HEK293 (cell line): ENCODE measurements around the gene SGCB.
"Not testable (repeated sequence)": the region's sequence is repeated elsewhere in the genome, so short reads cannot be mapped to it uniquely, and the experiment has no call there.

Experiments
- CTCF ChIA-PET: fragments of 350-600 bp; formaldehyde crosslinking; extraction: SDS; loops from one replicate; lab custom pipeline; 2021; ENCODE audit warnings: antibody characterized with exemption; lab: Yijun Ruan, JAX
- POLR2A ChIA-PET: fragments of 300-600 bp; formaldehyde crosslinking; extraction: SDS; loops from one replicate; lab custom pipeline; 2020; ENCODE audit warnings: antibody characterized with exemption, inconsistent platforms; lab: Yijun Ruan, JAX
- H3K27ac ChIP-seq: fragments of 200-500 bp; sonication (Bioruptor generic); 2 replicates; pipeline ENCODE4 v1.5.1; 2014; ENCODE audit warnings: low read depth, low read length, control low read depth, inconsistent platforms; ENCODE audit errors: extremely low read depth
- H3K36me3 ChIP-seq, 2 experiments: fragments of 200-500 bp in 1 of 2; sonication (Bioruptor generic) in 1 of 2; 1 replicate in 1 of 2; 2 replicates in 1 of 2; pipeline ENCODE4 v1.5.1; 2014 to 2017; ENCODE audit warnings: inconsistent platforms in 2 of 2, low read length in 2 of 2; ENCODE audit not compliant: control insufficient read depth in 2 of 2, insufficient read depth in 1 of 2
- H3K4me1 ChIP-seq: fragments of 200-500 bp; sonication (Bioruptor generic); 2 replicates; pipeline ENCODE4 v1.5.1; 2014; ENCODE audit warnings: mild to moderate bottlenecking, low read length, inconsistent platforms; ENCODE audit not compliant: control insufficient read depth, insufficient read depth
- H3K4me3 ChIP-seq: 2 replicates; pipeline ENCODE4 v1.5.1; 2011; ENCODE audit warnings: low read depth, mild to moderate bottlenecking, control low read depth, low read length, moderate library complexity
- H3K9me3 ChIP-seq: fragments of 200-500 bp; sonication (Bioruptor generic); 2 replicates; pipeline ENCODE4 v1.5.1; 2014; ENCODE audit warnings: low read depth, low read length, inconsistent platforms; ENCODE audit not compliant: control insufficient read depth, insufficient read depth
- KLF9 ChIP-seq: fragments of 450-650 bp; formaldehyde crosslinking; IDR thresholded peaks from 2 replicates; pipeline ENCODE4 v1.5.1; 2016; ENCODE audit warnings: missing biosample characterization, missing genetic modification characterization, low read depth
- ZBTB8A ChIP-seq: fragments of 450-650 bp; formaldehyde crosslinking; IDR thresholded peaks from 2 replicates; pipeline ENCODE4 v1.5.1; 2016; ENCODE audit warnings: missing biosample characterization, missing genetic modification characterization
- ZNF121 ChIP-seq: fragments of 450-650 bp; formaldehyde crosslinking; IDR thresholded peaks from 2 replicates; pipeline ENCODE4 v1.5.1; 2016; ENCODE audit warnings: missing biosample characterization, missing genetic modification characterization
- ZNF146 ChIP-seq: fragments of 450-650 bp; formaldehyde crosslinking; IDR thresholded peaks from 2 replicates; pipeline ENCODE4 v1.5.1; 2016; ENCODE audit warnings: missing biosample characterization, missing genetic modification characterization
- ZNF223 ChIP-seq: fragments of 450-650 bp; formaldehyde crosslinking; IDR thresholded peaks from 2 replicates; pipeline ENCODE4 v1.5.1; 2016; ENCODE audit warnings: missing biosample characterization, missing genetic modification characterization
- ZNF335 ChIP-seq: fragments of 450-650 bp; formaldehyde crosslinking; conservative IDR thresholded peaks from 2 replicates; pipeline ENCODE4 v1.5.1; 2016; ENCODE audit warnings: missing biosample characterization, missing genetic modification characterization
- ZNF37A ChIP-seq: fragments of 450-650 bp; IDR thresholded peaks from 2 replicates; pipeline ENCODE4 v1.5.1; 2018; ENCODE audit warnings: missing biosample characterization, missing genetic modification characterization
- ZNF426 ChIP-seq: fragments of 450-650 bp; formaldehyde crosslinking; IDR thresholded peaks from 2 replicates; pipeline ENCODE4 v1.5.1; 2017; ENCODE audit warnings: missing biosample characterization, missing genetic modification characterization, mild to moderate bottlenecking, inconsistent platforms, moderate library complexity
- ZNF518A ChIP-seq: fragments of 450-650 bp; formaldehyde crosslinking; conservative IDR thresholded peaks from 2 replicates; pipeline ENCODE4 v1.5.1; 2016; ENCODE audit warnings: low read depth, missing biosample characterization, missing genetic modification characterization
- ZNF645 ChIP-seq: fragments of 450-650 bp; formaldehyde crosslinking; IDR thresholded peaks from 2 replicates; pipeline ENCODE4; 2016; ENCODE audit warnings: missing biosample characterization, missing genetic modification characterization
- TF ChIP-seq, protein P1 (sequence below): fragments of 450-650 bp; formaldehyde crosslinking; IDR thresholded peaks from 2 replicates; pipeline ENCODE4 v1.5.1; 2016; ENCODE audit warnings: missing biosample characterization, missing genetic modification characterization
- TF ChIP-seq, protein P2 (sequence below): fragments of 450-650 bp; formaldehyde crosslinking; optimal IDR thresholded peaks from 2 replicates; pipeline ENCODE3; 2016; ENCODE audit warnings: missing biosample characterization, mild to moderate bottlenecking, missing genetic modification characterization
- TF ChIP-seq, protein P3 (sequence below): fragments of 450-650 bp; formaldehyde crosslinking; IDR thresholded peaks from 2 replicates; pipeline ENCODE4 v1.5.1; 2016; ENCODE audit warnings: missing biosample characterization, missing genetic modification characterization
- TF ChIP-seq, protein P4 (sequence below): fragments of 450-650 bp; formaldehyde crosslinking; IDR thresholded peaks from 2 replicates; pipeline ENCODE4 v1.5.1; 2016; ENCODE audit warnings: missing biosample characterization, missing genetic modification characterization

Gene SGCB

DNA sequence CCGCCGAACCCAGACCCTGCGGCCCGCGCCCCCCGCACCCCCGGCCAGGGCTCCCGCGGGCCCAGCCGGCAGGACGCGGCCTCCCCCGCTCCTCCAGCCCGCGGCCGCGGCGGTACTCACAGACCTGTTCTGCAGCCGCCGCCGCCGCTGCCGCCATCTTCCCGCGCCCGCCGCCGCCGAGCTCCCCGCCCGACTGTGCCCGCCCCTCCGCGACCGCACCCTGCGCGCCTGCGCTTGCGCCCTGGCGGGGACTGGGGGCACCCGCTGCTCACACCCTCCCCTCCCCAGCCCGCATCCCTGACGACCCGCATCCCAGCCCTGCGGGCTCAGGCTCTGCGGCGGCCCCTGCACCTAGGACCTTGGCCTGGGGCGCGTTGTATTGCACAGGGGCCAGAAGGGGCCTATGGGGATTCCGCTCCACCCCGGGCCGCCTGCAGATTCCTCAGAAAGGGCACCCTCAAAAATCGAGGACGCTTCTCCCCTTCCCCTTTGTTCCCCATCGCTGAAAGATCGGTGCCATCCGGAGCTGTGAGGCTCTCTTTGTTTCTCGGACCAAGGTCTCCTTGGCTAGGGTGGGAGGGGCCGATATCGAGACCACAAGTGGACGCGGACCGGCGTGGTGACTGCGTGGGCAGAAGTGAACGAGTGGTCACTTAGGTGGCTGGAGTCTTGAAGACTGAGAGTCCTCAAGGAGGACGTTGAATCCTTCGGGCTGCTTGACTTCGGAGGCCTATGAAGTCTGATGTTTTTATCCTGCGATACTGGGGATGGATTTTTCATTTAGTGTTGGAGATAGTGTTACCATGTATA is at the start of gene SGCB:
Gene SGCB (minus strand): TSS at position 197 of the 810 bp plus-strand sequence. CDS start 40 bp downstream, at position 157.
- peak within 1 kb of the TSS; percentile 78 for H3K4me3 ChIP-seq
- no peaks in the 10 kb centered on the region for H3K9me3 ChIP-seq
- ChIA-PET CTCF (no interaction called here), POLR2A (interaction anchor here (1.0 to 1.6 kb wide), 4 partner anchors 13 to 196 kb away, joined by 3 to 10 read pairs (median 6); partner anchors contain the start of genes DCUN1D4 and SPATA18)
- no peaks in the 10 kb centered on the region for H3K4me1 ChIP-seq
- peaks cover 0 to 9% of the 10 kb centered on the region in 2 experiments; a peak in 1 of 3 replicates for H3K36me3 ChIP-seq
- H3K27ac ChIP-seq, result peak within 1 kb of the TSS; percentile 42; the same call in 1 of the 2 replicates
- TF ChIP-seq ZNF121 (tag by site-specific recombination), result no peak
- TF ChIP-seq, protein P1, sequence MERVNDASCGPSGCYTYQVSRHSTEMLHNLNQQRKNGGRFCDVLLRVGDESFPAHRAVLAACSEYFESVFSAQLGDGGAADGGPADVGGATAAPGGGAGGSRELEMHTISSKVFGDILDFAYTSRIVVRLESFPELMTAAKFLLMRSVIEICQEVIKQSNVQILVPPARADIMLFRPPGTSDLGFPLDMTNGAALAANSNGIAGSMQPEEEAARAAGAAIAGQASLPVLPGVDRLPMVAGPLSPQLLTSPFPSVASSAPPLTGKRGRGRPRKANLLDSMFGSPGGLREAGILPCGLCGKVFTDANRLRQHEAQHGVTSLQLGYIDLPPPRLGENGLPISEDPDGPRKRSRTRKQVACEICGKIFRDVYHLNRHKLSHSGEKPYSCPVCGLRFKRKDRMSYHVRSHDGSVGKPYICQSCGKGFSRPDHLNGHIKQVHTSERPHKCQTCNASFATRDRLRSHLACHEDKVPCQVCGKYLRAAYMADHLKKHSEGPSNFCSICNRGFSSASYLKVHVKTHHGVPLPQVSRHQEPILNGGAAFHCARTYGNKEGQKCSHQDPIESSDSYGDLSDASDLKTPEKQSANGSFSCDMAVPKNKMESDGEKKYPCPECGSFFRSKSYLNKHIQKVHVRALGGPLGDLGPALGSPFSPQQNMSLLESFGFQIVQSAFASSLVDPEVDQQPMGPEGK (tag by site-specific recombination), result peak; percentile 68
- no peak for TF ChIP-seq ZNF223 (tag by site-specific recombination)
- peak; percentile 75 for TF ChIP-seq ZNF335 (tag by site-specific recombination)
- TF ChIP-seq, protein P2, sequence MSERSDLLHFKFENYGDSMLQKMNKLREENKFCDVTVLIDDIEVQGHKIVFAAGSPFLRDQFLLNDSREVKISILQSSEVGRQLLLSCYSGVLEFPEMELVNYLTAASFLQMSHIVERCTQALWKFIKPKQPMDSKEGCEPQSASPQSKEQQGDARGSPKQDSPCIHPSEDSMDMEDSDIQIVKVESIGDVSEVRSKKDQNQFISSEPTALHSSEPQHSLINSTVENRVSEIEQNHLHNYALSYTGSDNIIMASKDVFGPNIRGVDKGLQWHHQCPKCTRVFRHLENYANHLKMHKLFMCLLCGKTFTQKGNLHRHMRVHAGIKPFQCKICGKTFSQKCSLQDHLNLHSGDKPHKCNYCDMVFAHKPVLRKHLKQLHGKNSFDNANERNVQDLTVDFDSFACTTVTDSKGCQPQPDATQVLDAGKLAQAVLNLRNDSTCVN (tag by site-specific recombination), result peak; percentile 56
- peak; percentile 18; the same call in 1 of the 2 replicates for TF ChIP-seq KLF9 (tag by site-specific recombination)
- peak; percentile 80 for TF ChIP-seq ZBTB8A

GRCh38 chr4:52086425-52086824 is 48.3 kb upstream of the SGCB start:
- H3K4me3 ChIP-seq, H3K27ac ChIP-seq, H3K36me3 ChIP-seq, H3K9me3 ChIP-seq, CTCF ChIA-PET, POLR2A ChIA-PET, H3K4me1 ChIP-seq: not testable (repeated sequence)
- TF ChIP-seq ZNF146 (tag by site-specific recombination), result peak; percentile 66; the same call in 1 of the 2 replicates

GRCh38 chr4:52081216-52081615 is 43.1 kb upstream of the SGCB start:
- CTCF ChIA-PET, result interaction anchor here (0.6 kb wide), 1 partner anchor 10 kb away, joined by 3 read pairs; no protein-coding TSS in a partner anchor
- Histone ChIP-seq H3K9me3 (no peaks in the 10 kb centered on the region), H3K4me1 (no peaks in the 10 kb centered on the region), H3K36me3 (no peaks in the 10 kb centered on the region), H3K4me3 (no peak overlapping the region), H3K27ac (no peak overlapping the region)
- TF ChIP-seq ZBTB8A (no peak), ZNF645 (tag by site-specific recombination) (no peak), ZNF518A (tag by site-specific recombination) (no peak), ZNF426 (tag by site-specific recombination) (no peak), ZNF37A (no peak)
- TF ChIP-seq, protein P3, sequence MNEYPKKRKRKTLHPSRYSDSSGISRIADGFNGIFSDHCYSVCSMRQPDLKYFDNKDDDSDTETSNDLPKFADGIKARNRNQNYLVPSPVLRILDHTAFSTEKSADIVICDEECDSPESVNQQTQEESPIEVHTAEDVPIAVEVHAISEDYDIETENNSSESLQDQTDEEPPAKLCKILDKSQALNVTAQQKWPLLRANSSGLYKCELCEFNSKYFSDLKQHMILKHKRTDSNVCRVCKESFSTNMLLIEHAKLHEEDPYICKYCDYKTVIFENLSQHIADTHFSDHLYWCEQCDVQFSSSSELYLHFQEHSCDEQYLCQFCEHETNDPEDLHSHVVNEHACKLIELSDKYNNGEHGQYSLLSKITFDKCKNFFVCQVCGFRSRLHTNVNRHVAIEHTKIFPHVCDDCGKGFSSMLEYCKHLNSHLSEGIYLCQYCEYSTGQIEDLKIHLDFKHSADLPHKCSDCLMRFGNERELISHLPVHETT (tag by site-specific recombination), result no peak
- TF ChIP-seq, protein P4, sequence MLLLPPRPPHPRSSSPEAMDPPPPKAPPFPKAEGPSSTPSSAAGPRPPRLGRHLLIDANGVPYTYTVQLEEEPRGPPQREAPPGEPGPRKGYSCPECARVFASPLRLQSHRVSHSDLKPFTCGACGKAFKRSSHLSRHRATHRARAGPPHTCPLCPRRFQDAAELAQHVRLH (tag by site-specific recombination), result no peak
- POLR2A ChIA-PET, result no interaction called here
